GM18861 (cell line): Measurements from ENCODE around the gene MFN2.
"Not testable (repeated sequence)": the region's sequence is repeated elsewhere in the genome, so short reads cannot be mapped to it uniquely, and the experiment has no call there.

Experiments used
- ATAC-seq: cut with Tn5 transposase; IDR thresholded peaks from one replicate; pipeline ENCODE4 v1.9.1; 2021; ENCODE audit not compliant: unreplicated experiment

MFN2 gene

GRCh38 chr1:11997081-11997850, 17.0 kb downstream of the MFN2 start:
- no peak for ATAC-seq

- ATAC-seq = no peak
Observed at GRCh38 chr1:11998636-11999035, 18.4 kb downstream of the MFN2 start.

GRCh38 chr1:11999236-11999635, 19.0 kb downstream of the MFN2 start:
- no peak for ATAC-seq

GRCh38 chr1:12001249-12001917, 21.1 kb downstream of the MFN2 start:
- ATAC-seq = no peak

- no peak for ATAC-seq
Observed at GRCh38 chr1:12001996-12002493, 21.8 kb downstream of the MFN2 start.

- ATAC-seq = no peak
Observed at GRCh38 chr1:12003762-12004161, 23.5 kb downstream of the MFN2 start.

- peak; percentile 44 for ATAC-seq
Observed at GRCh38 chr1:12005488-12006166, 25.4 kb downstream of the MFN2 start.

- peak; percentile 20 for ATAC-seq
Observed at GRCh38 chr1:12006167-12006921, 26.1 kb downstream of the MFN2 start.

- ATAC-seq = no peak
Observed at GRCh38 chr1:12007204-12007603, 27.0 kb downstream of the MFN2 start.

GRCh38 chr1:12008355-12008754, 28.1 kb downstream of the MFN2 start:
- ATAC-seq = not testable (repeated sequence)

- no peak for ATAC-seq
Observed at GRCh38 chr1:12009318-12009947, 29.2 kb downstream of the MFN2 start.

GRCh38 chr1:12010746-12011570, 30.7 kb downstream of the MFN2 start:
- no peak for ATAC-seq

GRCh38 chr1:12011998-12012397, 31.8 kb downstream of the MFN2 start:
- no peak for ATAC-seq

- ATAC-seq = no peak
Observed at GRCh38 chr1:12012560-12013316, 32.5 kb downstream of the MFN2 start.

GRCh38 chr1:12014141-12014991, 34.1 kb downstream of the MFN2 start:
- ATAC-seq = no peak

GRCh38 chr1:12015001-12015491, 34.8 kb downstream of the MFN2 start:
- ATAC-seq = no peak

- ATAC-seq = no peak
Observed at GRCh38 chr1:12015499-12015898, 35.3 kb downstream of the MFN2 start.

- ATAC-seq = no peak
Observed at GRCh38 chr1:12016182-12016581, 35.9 kb downstream of the MFN2 start.
